ENCODE data around the gene KRTAP10-8. TPM values are rescaled to one million over a fixed set of nuclear protein-coding genes. Genes with fewer than 3 reads are reported as not detected.
"Not testable (repeated sequence)": the region's sequence is repeated elsewhere in the genome, so short reads cannot be mapped to it uniquely, and the experiment has no call there.

Gene KRTAP10-8
- total and polyA plus RNA-seq, 2 donors (not counting 1 experiment from before 2014, with no cell fraction given): not detected

DNA sequence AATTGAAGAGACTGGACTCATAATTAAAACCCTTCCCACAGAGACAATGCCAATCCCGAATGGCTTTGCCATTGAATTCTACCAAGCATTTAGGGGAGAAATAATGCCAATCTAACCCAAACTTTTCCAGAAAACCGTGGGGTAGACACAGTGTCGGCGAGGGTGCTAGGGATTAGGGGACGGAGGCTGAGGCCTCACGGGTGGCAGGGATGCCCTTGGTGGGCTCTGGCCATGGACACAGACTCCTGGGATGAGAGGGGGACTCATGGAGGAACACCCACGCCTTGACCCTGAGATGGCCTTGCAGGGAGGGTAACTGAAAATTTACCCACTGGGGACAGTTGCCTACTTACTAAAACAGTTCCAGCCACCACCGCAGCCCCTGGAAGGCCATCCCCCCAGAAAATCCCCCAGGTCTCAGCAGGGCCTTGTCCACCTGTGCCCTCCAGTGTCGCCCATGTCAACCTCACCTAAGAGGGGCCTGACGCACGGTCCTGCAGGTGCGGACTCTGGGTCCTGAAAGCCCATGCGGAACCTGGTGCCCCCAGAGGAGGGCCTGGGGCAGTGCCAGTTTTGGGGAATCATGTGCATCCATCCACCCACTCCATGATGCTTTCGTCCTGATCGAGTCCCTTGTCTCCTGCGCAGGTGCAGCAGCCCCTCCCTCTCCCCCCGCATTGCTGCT, 33.4 kb upstream of the KRTAP10-8 start:
- H3K9ac ChIP-seq (ENCODE audit: insufficient read depth, low read length): no peak overlapping the region
- no peak overlapping the region for H3K4me2 ChIP-seq (ENCODE audit: extremely low read depth, insufficient read depth, low read length)
- DNase-seq (ENCODE audit: low read depth in 2 of 2): no peak
- no peak overlapping the region for H3K4me3 ChIP-seq (replicated peaks in 1 of 4; ENCODE audit: control extremely low read depth in 1 of 4, insufficient read depth in 1 of 4, low read depth in 3 of 4, low read length in 4 of 4)
- H3K9me3 ChIP-seq (ENCODE audit: control insufficient read depth, insufficient read depth, low read depth, low read length): no peaks in the 10 kb centered on the region
- no peak overlapping the region for H2AFZ ChIP-seq (ENCODE audit: low read length)
- TF ChIP-seq CTCF (conservative IDR thresholded peaks at IDR 0.05 in 1 of 2, IDR thresholded peaks at IDR 0.05 in 1 of 2; ENCODE audit: low read depth in 1 of 2, low read length in 2 of 2) (no peak), EZH2 (IDR thresholded peaks at IDR 0.05; ENCODE audit: low read length, missing control alignments) (no peak)
- no peaks in the 10 kb centered on the region for H3K36me3 ChIP-seq (ENCODE audit: control insufficient read depth, insufficient read depth, low read length)
- H4K20me1 ChIP-seq (ENCODE audit: control insufficient read depth, extremely low read depth, insufficient read depth, low read length): no peaks in the 10 kb centered on the region
- no peak overlapping the region for H3K27ac ChIP-seq (ENCODE audit: insufficient read depth, low read length)
- H3K79me2 ChIP-seq (ENCODE audit: control insufficient read depth, insufficient read depth, low read length): no peaks in the 10 kb centered on the region
- no peaks in the 10 kb centered on the region for H3K4me1 ChIP-seq (ENCODE audit: control insufficient read depth, extremely low read depth, insufficient read depth, low read length)
- no peaks in the 10 kb centered on the region for H3K27me3 ChIP-seq (ENCODE audit: control insufficient read depth, insufficient read depth, low read length)

DNA sequence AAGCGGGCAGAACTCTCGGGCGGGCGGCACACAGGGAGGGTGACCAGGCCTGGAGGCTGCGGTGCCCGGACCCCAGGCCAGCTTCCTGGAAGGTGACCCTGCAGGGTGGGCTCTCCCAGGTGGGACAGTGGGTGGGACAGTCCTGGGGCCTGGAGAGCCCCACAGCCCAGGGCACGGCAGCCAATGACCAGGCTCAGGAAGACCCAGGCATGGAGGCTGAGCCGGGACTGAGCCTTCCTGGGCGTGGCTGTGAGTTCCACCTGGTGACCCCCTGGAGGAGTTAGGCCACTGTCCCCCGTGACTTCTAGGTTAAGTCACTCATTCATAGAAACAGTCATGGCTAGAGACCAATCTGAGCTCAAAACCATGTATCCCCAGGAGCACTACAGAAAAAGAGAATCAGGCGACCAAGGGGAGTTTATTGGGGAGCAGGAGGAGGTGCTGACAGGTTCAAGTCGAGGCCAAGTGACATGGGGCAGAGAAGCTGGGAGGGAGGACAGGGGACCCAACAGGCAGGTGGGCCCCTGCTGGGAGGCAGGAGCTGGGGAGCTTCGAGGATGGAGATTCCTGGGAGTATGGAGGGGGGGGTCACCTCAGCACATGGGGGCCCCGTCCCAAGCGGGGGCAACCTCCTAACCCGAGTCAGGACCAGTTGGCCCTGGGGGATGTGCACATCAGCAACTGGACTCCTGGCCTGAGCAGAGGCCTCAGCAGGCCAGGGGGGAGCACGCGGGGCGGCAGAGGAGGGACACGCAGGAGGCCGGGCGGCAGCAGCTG, 32.6 kb upstream of the KRTAP10-8 start:
- H3K4me1 ChIP-seq (ENCODE audit: control insufficient read depth, extremely low read depth, insufficient read depth, low read length): no peaks in the 10 kb centered on the region
- no peaks in the 10 kb centered on the region for H3K36me3 ChIP-seq (ENCODE audit: control insufficient read depth, insufficient read depth, low read length)
- H3K4me3 ChIP-seq (replicated peaks in 1 of 4; ENCODE audit: control extremely low read depth in 1 of 4, insufficient read depth in 1 of 4, low read depth in 3 of 4, low read length in 4 of 4): no peak overlapping the region
- no peaks in the 10 kb centered on the region for H3K27me3 ChIP-seq (ENCODE audit: control insufficient read depth, insufficient read depth, low read length)
- H3K27ac ChIP-seq (ENCODE audit: insufficient read depth, low read length): no peak overlapping the region
- no peak overlapping the region for H3K9ac ChIP-seq (ENCODE audit: insufficient read depth, low read length)
- no peaks in the 10 kb centered on the region for H4K20me1 ChIP-seq (ENCODE audit: control insufficient read depth, extremely low read depth, insufficient read depth, low read length)
- H3K9me3 ChIP-seq (ENCODE audit: control insufficient read depth, insufficient read depth, low read depth, low read length): no peaks in the 10 kb centered on the region
- H2AFZ ChIP-seq (ENCODE audit: low read length): no peak overlapping the region
- TF ChIP-seq EZH2 (IDR thresholded peaks at IDR 0.05; ENCODE audit: low read length, missing control alignments) (no peak), CTCF (conservative IDR thresholded peaks at IDR 0.05 in 1 of 2, IDR thresholded peaks at IDR 0.05 in 1 of 2; ENCODE audit: low read depth in 1 of 2, low read length in 2 of 2) (no peak)
- no peak overlapping the region for H3K4me2 ChIP-seq (ENCODE audit: extremely low read depth, insufficient read depth, low read length)
- no peak for DNase-seq (ENCODE audit: low read depth in 2 of 2)
- H3K79me2 ChIP-seq (ENCODE audit: control insufficient read depth, insufficient read depth, low read length): no peaks in the 10 kb centered on the region

GRCh38 chr21:44579833-44580144, 32.1 kb upstream of the KRTAP10-8 start:
- TF ChIP-seq EZH2 (IDR thresholded peaks at IDR 0.05; ENCODE audit: low read length, missing control alignments) (no peak), CTCF (conservative IDR thresholded peaks at IDR 0.05 in 1 of 2, IDR thresholded peaks at IDR 0.05 in 1 of 2; ENCODE audit: low read depth in 1 of 2, low read length in 2 of 2) (no peak)
- H3K27me3 ChIP-seq (ENCODE audit: control insufficient read depth, insufficient read depth, low read length): no peaks in the 10 kb centered on the region
- no peak overlapping the region for H3K27ac ChIP-seq (ENCODE audit: insufficient read depth, low read length)
- no peaks in the 10 kb centered on the region for H3K36me3 ChIP-seq (ENCODE audit: control insufficient read depth, insufficient read depth, low read length)
- no peaks in the 10 kb centered on the region for H4K20me1 ChIP-seq (ENCODE audit: control insufficient read depth, extremely low read depth, insufficient read depth, low read length)
- H2AFZ ChIP-seq (ENCODE audit: low read length): no peak overlapping the region
- no peak overlapping the region for H3K4me3 ChIP-seq (replicated peaks in 1 of 4; ENCODE audit: control extremely low read depth in 1 of 4, insufficient read depth in 1 of 4, low read depth in 3 of 4, low read length in 4 of 4)
- H3K4me2 ChIP-seq (ENCODE audit: extremely low read depth, insufficient read depth, low read length): no peak overlapping the region
- DNase-seq (ENCODE audit: low read depth in 2 of 2): no peak
- no peaks in the 10 kb centered on the region for H3K4me1 ChIP-seq (ENCODE audit: control insufficient read depth, extremely low read depth, insufficient read depth, low read length)
- no peaks in the 10 kb centered on the region for H3K9me3 ChIP-seq (ENCODE audit: control insufficient read depth, insufficient read depth, low read depth, low read length)
- no peak overlapping the region for H3K9ac ChIP-seq (ENCODE audit: insufficient read depth, low read length)
- H3K79me2 ChIP-seq (ENCODE audit: control insufficient read depth, insufficient read depth, low read length): no peaks in the 10 kb centered on the region

DNA sequence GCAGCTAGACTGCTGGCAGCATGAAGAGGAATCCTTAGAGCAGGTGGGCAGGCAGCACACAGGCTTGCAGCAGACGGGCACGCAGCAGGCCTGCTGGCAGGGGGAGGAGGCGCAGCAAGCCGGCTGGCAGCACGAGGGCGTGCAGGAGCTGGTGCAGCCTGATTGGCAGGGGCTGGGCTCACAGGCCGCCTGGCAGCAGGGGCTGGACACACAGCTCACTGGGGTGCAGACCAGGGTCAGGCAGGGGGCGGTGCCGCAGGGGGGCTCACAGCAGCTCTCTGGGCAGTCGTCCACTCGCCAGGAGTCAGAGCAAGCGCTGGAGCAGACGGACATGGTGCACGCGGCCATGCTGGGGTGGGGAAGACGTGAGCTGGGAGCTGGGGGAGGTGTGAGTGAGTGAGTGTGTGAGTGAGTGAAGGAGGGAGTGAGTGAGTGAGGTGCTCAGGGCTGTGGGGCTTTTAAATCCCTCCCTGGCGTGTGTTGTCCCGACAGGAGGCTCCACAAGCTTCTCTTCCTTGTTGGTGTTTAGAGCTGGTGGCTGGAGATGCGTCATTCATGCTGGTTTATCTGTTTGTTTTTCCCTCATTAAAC, 31.6 kb upstream of the KRTAP10-8 start, which contains the start of gene KRTAP10-5:
KRTAP10-5 (minus strand) TSS at position 374 of the 591 bp plus-strand sequence; CDS start at position 348, 26 bp downstream.
- H3K9ac ChIP-seq (ENCODE audit: insufficient read depth, low read length); H3K4me3 ChIP-seq (replicated peaks in 1 of 4; ENCODE audit: control extremely low read depth in 1 of 4, insufficient read depth in 1 of 4, low read depth in 3 of 4, low read length in 4 of 4); H3K27ac ChIP-seq (ENCODE audit: insufficient read depth, low read length): not testable (repeated sequence)

More for the DNA sequence above, 31.6 kb upstream of the KRTAP10-8 start, which contains the start of gene KRTAP10-5:
- H3K4me1 ChIP-seq (ENCODE audit: control insufficient read depth, extremely low read depth, insufficient read depth, low read length); DNase-seq (ENCODE audit: low read depth in 2 of 2); H3K36me3 ChIP-seq (ENCODE audit: control insufficient read depth, insufficient read depth, low read length); H3K9me3 ChIP-seq (ENCODE audit: control insufficient read depth, insufficient read depth, low read depth, low read length); H4K20me1 ChIP-seq (ENCODE audit: control insufficient read depth, extremely low read depth, insufficient read depth, low read length); H2AFZ ChIP-seq (ENCODE audit: low read length); H3K79me2 ChIP-seq (ENCODE audit: control insufficient read depth, insufficient read depth, low read length); H3K4me2 ChIP-seq (ENCODE audit: extremely low read depth, insufficient read depth, low read length); H3K27me3 ChIP-seq (ENCODE audit: control insufficient read depth, insufficient read depth, low read length): not testable (repeated sequence)
